ENCODE data around the gene POGLUT2. TPM values are rescaled to one million over a fixed set of nuclear protein-coding genes. Genes with fewer than 3 reads are reported as not detected.

The POGLUT2 gene
- total RNA-seq, 1 donor from 2014 or later = 16.7 TPM

DNA sequence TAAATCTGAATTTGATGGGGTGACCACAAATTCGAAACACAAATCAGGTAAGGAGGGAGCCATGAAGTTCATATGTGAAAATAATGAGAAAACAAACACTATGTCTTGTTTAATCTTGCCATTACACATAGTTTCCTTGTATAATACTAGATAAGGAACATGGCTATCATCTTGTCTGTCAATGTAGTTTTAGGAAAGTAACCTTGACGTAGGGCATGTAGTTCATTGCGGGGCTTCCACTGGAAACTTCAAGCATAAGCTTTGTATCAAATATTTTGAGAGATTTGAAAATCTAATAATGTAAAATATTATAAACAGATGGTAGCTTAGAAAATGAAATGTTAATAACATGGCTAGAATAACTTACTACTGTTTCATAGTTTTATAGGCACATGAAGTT lies 8.9 kb upstream of the POGLUT2 start:
- H3K9ac ChIP-seq (ENCODE audit: low read depth in 1 of 3, low read length in 3 of 3) = no peak overlapping the region
- peaks cover 0 to 13% (median 13%) of the 10 kb centered on the region in 3 donors for H3K36me3 ChIP-seq (ENCODE audit: control insufficient read depth in 3 of 3, insufficient read depth in 3 of 3, low read length in 3 of 3)
- H3K27ac ChIP-seq (ENCODE audit: low read depth, low read length) = no peak overlapping the region
- no peaks in the 10 kb centered on the region for H3K27me3 ChIP-seq (ENCODE audit: control insufficient read depth in 3 of 3, insufficient read depth in 3 of 3, low read length in 3 of 3)
- no peaks in the 10 kb centered on the region for H3K9me3 ChIP-seq (ENCODE audit: control insufficient read depth in 3 of 3, low read length in 3 of 3)
- H3K4me3 ChIP-seq (ENCODE audit: low read length in 3 of 3) = no peak overlapping the region
- peaks cover 0 to 13% (median 2%) of the 10 kb centered on the region in 3 donors for H3K4me1 ChIP-seq (ENCODE audit: control insufficient read depth in 3 of 3, insufficient read depth in 3 of 3, low read length in 3 of 3)

DNA sequence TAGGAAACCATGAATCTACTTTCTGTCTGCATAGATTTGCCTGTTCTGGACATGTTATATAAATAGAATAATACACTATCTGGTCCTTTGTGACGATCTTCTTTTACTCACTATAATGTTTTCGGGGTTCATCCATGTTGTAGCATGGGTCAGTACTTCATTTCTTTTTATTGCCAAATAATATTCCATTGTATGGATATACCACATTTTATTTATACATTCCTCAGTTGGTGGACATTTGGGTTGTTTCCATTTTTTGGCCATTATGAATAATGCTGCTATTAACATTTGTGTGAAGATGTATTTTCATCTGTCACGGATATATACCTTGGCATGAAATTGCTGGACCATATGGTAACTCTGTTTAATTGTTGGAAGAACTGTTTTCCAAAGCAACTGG lies 6.9 kb upstream of the POGLUT2 start:
- H3K36me3 ChIP-seq (ENCODE audit: control insufficient read depth in 3 of 3, insufficient read depth in 3 of 3, low read length in 3 of 3) = peaks cover 0 to 11% (median 9%) of the 10 kb centered on the region in 3 donors
- H3K27ac ChIP-seq (ENCODE audit: low read depth, low read length) = no peak overlapping the region
- H3K4me3 ChIP-seq (ENCODE audit: low read length in 3 of 3) = no peak overlapping the region
- H3K9me3 ChIP-seq (ENCODE audit: control insufficient read depth in 3 of 3, low read length in 3 of 3) = no peaks in the 10 kb centered on the region
- no peak overlapping the region for H3K9ac ChIP-seq (ENCODE audit: low read depth in 1 of 3, low read length in 3 of 3)
- H3K27me3 ChIP-seq (ENCODE audit: control insufficient read depth in 3 of 3, insufficient read depth in 3 of 3, low read length in 3 of 3) = no peaks in the 10 kb centered on the region
- peaks cover 12 to 15% (median 13%) of the 10 kb centered on the region in 3 donors for H3K4me1 ChIP-seq (ENCODE audit: control insufficient read depth in 3 of 3, insufficient read depth in 3 of 3, low read length in 3 of 3)

DNA sequence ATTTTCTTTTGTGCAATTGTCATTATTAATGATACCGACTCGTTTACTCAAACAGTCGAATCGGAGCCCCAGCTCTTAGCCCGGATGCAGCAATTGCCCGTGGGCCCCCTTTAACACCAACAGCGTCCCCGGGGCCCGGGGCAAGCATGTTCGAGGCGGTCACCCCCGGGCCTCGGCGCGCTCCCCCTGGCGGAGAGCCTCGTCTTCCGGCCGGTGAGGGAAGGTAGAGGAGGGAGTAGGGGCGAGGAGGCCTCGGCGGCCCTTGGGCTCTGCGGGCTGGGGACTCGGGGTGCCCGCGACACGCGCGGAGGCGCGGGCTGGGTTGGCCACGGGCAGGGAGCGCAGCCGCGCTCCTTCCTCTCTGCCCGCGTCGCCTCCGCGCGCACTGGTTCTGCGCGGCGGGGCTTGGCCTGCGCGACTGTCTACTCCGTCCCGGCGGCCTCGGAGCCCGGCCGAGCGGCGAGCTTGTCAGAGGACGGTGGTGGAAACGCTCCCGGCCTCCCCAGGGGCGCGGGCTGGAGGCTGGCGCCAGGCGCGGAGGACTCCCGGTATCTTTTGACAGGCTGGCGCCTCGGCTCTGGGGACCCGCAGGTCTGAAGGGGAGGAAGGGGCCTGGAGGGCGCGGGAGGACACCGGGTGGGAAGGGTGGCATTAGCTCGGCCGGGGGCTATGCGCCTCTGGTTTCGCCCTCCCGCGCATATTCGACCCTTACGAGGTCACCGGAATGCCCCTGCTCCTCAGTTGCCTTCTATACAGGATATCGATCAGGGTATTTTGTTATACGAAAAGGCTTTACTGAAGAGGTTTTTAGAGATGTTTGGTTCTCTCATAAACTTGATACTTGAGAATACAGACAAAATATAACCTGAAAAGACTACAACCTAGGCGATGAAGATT lies 1.6 kb upstream of the POGLUT2 start:
- Histone ChIP-seq H3K4me1 (ENCODE audit: control insufficient read depth in 3 of 3, insufficient read depth in 3 of 3, low read length in 3 of 3) (peaks cover 16 to 20% (median 18%) of the 10 kb centered on the region in 3 donors), H3K9ac (ENCODE audit: low read depth in 1 of 3, low read length in 3 of 3) (peak overlapping the region; percentile 84 to 92 (median 88)), H3K9me3 (ENCODE audit: control insufficient read depth in 3 of 3, low read length in 3 of 3) (no peaks in the 10 kb centered on the region), H3K36me3 (ENCODE audit: control insufficient read depth in 3 of 3, insufficient read depth in 3 of 3, low read length in 3 of 3) (no peaks in the 10 kb centered on the region), H3K27me3 (ENCODE audit: control insufficient read depth in 3 of 3, insufficient read depth in 3 of 3, low read length in 3 of 3) (no peaks in the 10 kb centered on the region), H3K4me3 (ENCODE audit: low read length in 3 of 3) (peak overlapping the region; percentile 90 to 98 (median 90)), H3K27ac (ENCODE audit: low read depth, low read length) (peak overlapping the region; percentile 72)

DNA sequence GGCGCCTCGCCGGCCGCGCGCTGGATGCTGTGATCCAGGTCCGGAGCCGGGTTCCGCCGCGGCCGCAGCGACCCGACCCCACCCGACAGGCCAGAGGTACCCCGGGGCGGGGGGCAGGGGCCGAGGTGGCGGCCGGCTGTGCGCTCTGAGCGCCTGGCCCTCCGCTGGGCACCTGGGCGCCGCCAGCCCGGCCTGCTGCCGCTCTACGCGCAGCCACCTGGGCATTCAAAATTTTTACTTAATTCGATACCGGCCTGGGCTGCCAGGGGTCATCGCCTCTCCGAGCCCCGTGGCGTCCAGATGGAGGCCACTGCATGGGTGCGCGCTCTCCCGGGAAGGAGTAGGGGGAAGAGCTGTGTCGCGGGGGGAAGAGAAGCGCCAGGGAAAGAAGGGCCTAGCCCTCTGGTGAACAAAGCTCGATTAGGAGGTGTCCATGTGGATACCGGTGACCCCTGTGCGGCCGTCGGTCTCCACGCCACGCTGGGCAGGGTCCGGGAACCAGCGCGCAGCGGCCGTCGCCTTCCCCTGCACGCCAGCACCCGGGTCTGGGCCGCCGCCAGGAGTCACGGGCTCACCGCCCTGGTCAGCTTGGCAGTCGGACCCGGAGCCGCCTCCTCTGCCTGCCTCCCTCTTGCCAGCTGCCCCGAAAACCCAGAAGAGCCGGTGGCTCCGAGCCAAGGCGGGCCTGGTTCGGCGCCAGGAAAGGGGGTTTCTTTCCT lies 809 bp upstream of the POGLUT2 start:
- peak overlapping the region; percentile 75 to 92 (median 88) for H3K9ac ChIP-seq (ENCODE audit: low read depth in 1 of 3, low read length in 3 of 3)
- H3K27ac ChIP-seq (ENCODE audit: low read depth, low read length) = peak overlapping the region; percentile 72
- peak overlapping the region; percentile 90 to 98 (median 90) for H3K4me3 ChIP-seq (ENCODE audit: low read length in 3 of 3)
- peaks cover 16 to 20% (median 18%) of the 10 kb centered on the region in 3 donors for H3K4me1 ChIP-seq (ENCODE audit: control insufficient read depth in 3 of 3, insufficient read depth in 3 of 3, low read length in 3 of 3)
- no peaks in the 10 kb centered on the region for H3K27me3 ChIP-seq (ENCODE audit: control insufficient read depth in 3 of 3, insufficient read depth in 3 of 3, low read length in 3 of 3)
- H3K9me3 ChIP-seq (ENCODE audit: control insufficient read depth in 3 of 3, low read length in 3 of 3) = no peaks in the 10 kb centered on the region
- H3K36me3 ChIP-seq (ENCODE audit: control insufficient read depth in 3 of 3, insufficient read depth in 3 of 3, low read length in 3 of 3) = no peaks in the 10 kb centered on the region

DNA sequence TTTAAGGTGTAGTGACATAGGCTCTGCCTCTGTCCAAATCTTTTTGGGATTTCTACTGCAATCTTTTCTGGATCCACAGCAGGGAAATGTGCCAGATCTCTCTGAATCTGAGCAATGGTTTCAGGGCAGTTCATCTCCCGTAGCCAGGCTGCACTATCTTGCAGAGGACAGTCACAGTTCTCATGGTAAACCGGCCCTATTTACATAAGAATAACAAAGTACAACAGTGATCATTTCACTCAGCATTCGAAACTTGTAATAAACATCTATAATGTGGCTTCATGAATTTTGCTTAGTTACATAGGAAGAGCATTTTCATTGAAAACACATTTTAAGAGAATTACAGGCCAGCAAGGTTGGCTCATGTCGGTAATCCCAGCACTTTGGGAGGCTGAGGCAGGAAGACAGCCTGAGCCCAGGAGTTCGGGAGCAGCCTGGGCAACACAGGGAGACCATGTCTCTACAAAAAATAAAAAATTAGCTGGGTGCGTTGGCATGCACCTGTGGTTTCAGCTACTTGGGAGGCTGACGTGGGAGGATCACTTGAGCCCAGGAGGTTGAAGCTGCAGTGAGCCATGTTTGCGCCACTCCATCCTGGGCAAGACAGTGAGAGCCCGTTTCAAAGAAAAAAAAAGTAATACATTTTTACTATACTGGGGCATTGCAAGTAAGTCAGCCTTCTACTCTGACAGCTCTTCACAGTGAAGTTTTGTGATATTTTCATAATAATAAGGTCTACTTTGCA lies 5.0 kb downstream of the POGLUT2 start:
- Histone ChIP-seq H3K9me3 (ENCODE audit: control insufficient read depth in 3 of 3, low read length in 3 of 3) (no peaks in the 10 kb centered on the region), H3K9ac (ENCODE audit: low read depth in 1 of 3, low read length in 3 of 3) (no peak overlapping the region), H3K4me3 (ENCODE audit: low read length in 3 of 3) (no peak overlapping the region), H3K4me1 (ENCODE audit: control insufficient read depth in 3 of 3, insufficient read depth in 3 of 3, low read length in 3 of 3) (peaks cover 0 to 3% (median 0%) of the 10 kb centered on the region in 3 donors), H3K36me3 (ENCODE audit: control insufficient read depth in 3 of 3, insufficient read depth in 3 of 3, low read length in 3 of 3) (peaks cover 1 to 17% (median 3%) of the 10 kb centered on the region in 3 donors), H3K27me3 (ENCODE audit: control insufficient read depth in 3 of 3, insufficient read depth in 3 of 3, low read length in 3 of 3) (no peaks in the 10 kb centered on the region), H3K27ac (ENCODE audit: low read depth, low read length) (no peak overlapping the region)

DNA sequence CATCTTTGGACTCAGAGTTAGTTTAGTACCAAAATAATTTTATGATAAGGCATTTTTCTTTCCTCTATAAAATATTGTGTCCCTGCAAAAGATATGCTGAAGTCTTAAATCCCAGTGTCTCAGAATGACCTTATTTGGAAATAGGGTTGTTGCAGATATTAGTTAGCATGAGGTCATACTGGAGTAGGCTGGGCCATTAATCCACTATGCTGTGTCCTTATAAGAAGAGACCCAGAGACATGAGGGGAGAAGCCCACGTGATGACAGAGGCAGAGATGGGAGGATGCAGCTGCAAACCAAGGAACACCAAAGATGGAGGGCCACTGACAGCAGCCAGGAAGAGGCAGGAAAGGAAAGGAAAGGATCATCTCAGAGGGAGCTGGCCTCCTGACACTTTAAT lies 6.4 kb downstream of the POGLUT2 start:
- H3K9me3 ChIP-seq (ENCODE audit: control insufficient read depth in 3 of 3, low read length in 3 of 3) = no peaks in the 10 kb centered on the region
- no peaks in the 10 kb centered on the region for H3K27me3 ChIP-seq (ENCODE audit: control insufficient read depth in 3 of 3, insufficient read depth in 3 of 3, low read length in 3 of 3)
- H3K27ac ChIP-seq (ENCODE audit: low read depth, low read length) = no peak overlapping the region
- H3K4me3 ChIP-seq (ENCODE audit: low read length in 3 of 3) = no peak overlapping the region
- H3K4me1 ChIP-seq (ENCODE audit: control insufficient read depth in 3 of 3, insufficient read depth in 3 of 3, low read length in 3 of 3) = no peaks in the 10 kb centered on the region
- peaks cover 3 to 23% (median 3%) of the 10 kb centered on the region in 3 donors for H3K36me3 ChIP-seq (ENCODE audit: control insufficient read depth in 3 of 3, insufficient read depth in 3 of 3, low read length in 3 of 3)
- no peak overlapping the region for H3K9ac ChIP-seq (ENCODE audit: low read depth in 1 of 3, low read length in 3 of 3)

DNA sequence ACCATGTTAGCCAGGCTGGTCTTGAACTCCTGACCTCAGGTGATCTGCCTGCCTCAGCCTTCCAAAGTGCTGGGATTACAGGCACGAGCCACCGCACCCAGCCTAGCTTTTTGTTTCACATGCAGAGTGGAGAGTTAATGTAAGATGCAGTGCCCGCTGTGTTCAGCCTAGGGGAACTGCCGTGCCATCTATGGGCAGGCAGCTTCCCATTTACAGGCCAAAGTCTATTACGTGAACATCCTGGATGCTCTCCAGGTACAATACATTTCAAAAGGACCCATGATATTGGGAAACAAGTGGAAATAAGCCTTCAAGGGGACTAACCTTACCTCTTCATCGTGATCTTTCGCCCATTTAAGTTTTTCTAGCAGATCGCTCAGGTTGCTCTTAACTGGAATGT lies 10.1 kb downstream of the POGLUT2 start:
- no peak overlapping the region for H3K9ac ChIP-seq (ENCODE audit: low read depth in 1 of 3, low read length in 3 of 3)
- no peaks in the 10 kb centered on the region for H3K4me1 ChIP-seq (ENCODE audit: control insufficient read depth in 3 of 3, insufficient read depth in 3 of 3, low read length in 3 of 3)
- peaks cover 3 to 29% (median 3%) of the 10 kb centered on the region in 3 donors for H3K36me3 ChIP-seq (ENCODE audit: control insufficient read depth in 3 of 3, insufficient read depth in 3 of 3, low read length in 3 of 3)
- no peaks in the 10 kb centered on the region for H3K9me3 ChIP-seq (ENCODE audit: control insufficient read depth in 3 of 3, low read length in 3 of 3)
- no peaks in the 10 kb centered on the region for H3K27me3 ChIP-seq (ENCODE audit: control insufficient read depth in 3 of 3, insufficient read depth in 3 of 3, low read length in 3 of 3)
- no peak overlapping the region for H3K4me3 ChIP-seq (ENCODE audit: low read length in 3 of 3)
- no peak overlapping the region for H3K27ac ChIP-seq (ENCODE audit: low read depth, low read length)

DNA sequence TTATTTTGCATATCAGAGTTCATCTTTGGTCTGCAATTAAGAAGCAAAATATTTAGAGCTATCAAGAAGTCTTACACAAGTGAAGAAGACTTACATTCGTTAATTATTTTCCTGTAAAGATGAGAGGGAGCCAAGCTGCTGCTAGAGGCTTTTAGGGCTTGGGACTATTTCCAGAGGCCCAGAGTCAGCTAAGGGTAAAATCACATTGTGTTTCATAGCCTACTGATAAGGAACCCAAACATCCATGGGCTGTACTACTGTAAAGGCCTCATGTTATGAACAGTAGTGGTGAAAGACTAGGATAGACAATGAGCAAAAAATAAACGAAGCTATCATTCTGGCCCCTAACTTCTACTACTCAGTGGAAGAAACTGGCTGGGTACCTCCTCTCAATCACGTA lies 14.3 kb downstream of the POGLUT2 start:
- H3K27me3 ChIP-seq (ENCODE audit: control insufficient read depth in 3 of 3, insufficient read depth in 3 of 3, low read length in 3 of 3) = no peaks in the 10 kb centered on the region
- no peak overlapping the region for H3K27ac ChIP-seq (ENCODE audit: low read depth, low read length)
- no peak overlapping the region for H3K9ac ChIP-seq (ENCODE audit: low read depth in 1 of 3, low read length in 3 of 3)
- H3K4me3 ChIP-seq (ENCODE audit: low read length in 3 of 3) = no peak overlapping the region
- no peaks in the 10 kb centered on the region for H3K9me3 ChIP-seq (ENCODE audit: control insufficient read depth in 3 of 3, low read length in 3 of 3)
- no peaks in the 10 kb centered on the region for H3K4me1 ChIP-seq (ENCODE audit: control insufficient read depth in 3 of 3, insufficient read depth in 3 of 3, low read length in 3 of 3)
- peaks cover 0 to 13% (median 3%) of the 10 kb centered on the region in 3 donors for H3K36me3 ChIP-seq (ENCODE audit: control insufficient read depth in 3 of 3, insufficient read depth in 3 of 3, low read length in 3 of 3)

DNA sequence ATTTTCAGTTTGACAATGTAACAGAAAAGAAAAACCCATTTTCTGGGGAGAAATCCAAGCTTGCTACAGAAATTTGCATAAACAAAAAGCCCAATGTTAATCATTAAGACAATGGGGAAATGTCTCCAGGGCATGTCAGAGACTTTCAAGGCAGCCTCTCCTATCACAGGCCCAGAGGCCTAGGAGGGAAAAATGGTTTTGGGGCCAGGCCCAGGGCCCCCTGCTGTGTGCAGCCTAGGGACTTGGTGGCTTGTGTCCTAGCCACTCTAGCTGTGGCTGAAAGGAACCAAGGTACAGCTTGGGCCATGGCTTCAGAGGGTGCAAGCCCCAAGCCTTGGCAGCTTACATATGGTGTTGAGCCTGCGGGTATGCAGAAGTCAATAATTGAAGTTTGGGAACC lies 17.2 kb downstream of the POGLUT2 start:
- Histone ChIP-seq H3K27me3 (ENCODE audit: control insufficient read depth in 3 of 3, insufficient read depth in 3 of 3, low read length in 3 of 3) (no peaks in the 10 kb centered on the region), H3K27ac (ENCODE audit: low read depth, low read length) (no peak overlapping the region), H3K36me3 (ENCODE audit: control insufficient read depth in 3 of 3, insufficient read depth in 3 of 3, low read length in 3 of 3) (peaks cover 0 to 7% (median 0%) of the 10 kb centered on the region in 3 donors), H3K9me3 (ENCODE audit: control insufficient read depth in 3 of 3, low read length in 3 of 3) (no peaks in the 10 kb centered on the region), H3K4me1 (ENCODE audit: control insufficient read depth in 3 of 3, insufficient read depth in 3 of 3, low read length in 3 of 3) (no peaks in the 10 kb centered on the region), H3K9ac (ENCODE audit: low read depth in 1 of 3, low read length in 3 of 3) (no peak overlapping the region), H3K4me3 (ENCODE audit: low read length in 3 of 3) (no peak overlapping the region)

Measured in skeletal muscle tissue (tissue), 4 donors.